OCI-LY3 (cell line): ENCODE measurements around the gene PPP2R5E.

Experiments
- H2AFZ ChIP-seq: fragments of 200-600, 300-600 bp; shearing (Covaris generic); 2 replicates; pipeline ENCODE4 v1.6.0; 2014; ENCODE audit warnings: antibody characterized with exemption, low read depth, low read length
- H3K27ac ChIP-seq: fragments of 200-600, 300-600 bp; sonication (generic); 2 replicates; pipeline ENCODE4 v1.5.1; 2014; ENCODE audit warnings: mild to moderate bottlenecking, low read length, moderate library complexity, mixed read lengths
- H3K27me3 ChIP-seq: fragments of 200-600, 300-600 bp; sonication (generic); 2 replicates; pipeline ENCODE4 v1.6.1; 2014; ENCODE audit warnings: low read depth, low read length, mixed read lengths
- H3K36me3 ChIP-seq: fragments of 200-600, 300-600 bp; sonication (generic); replicated peaks from 2 replicates; pipeline ENCODE3; 2014; ENCODE audit warnings: low read depth, low read length, mixed read lengths
- H3K4me1 ChIP-seq: fragments of 300-600, 200-600 bp; sonication (generic); 2 replicates; pipeline ENCODE4 v1.6.1; 2014; ENCODE audit warnings: low read length, mixed read lengths
- H3K4me2 ChIP-seq: fragments of 200-600, 300-600 bp; sonication (generic); 2 replicates; pipeline ENCODE4 v1.6.1; 2014; ENCODE audit warnings: low read length, mixed read lengths
- H3K4me3 ChIP-seq: fragments of 300-600, 200-600 bp; sonication (generic); 2 replicates; pipeline ENCODE4 v1.5.1; 2014; ENCODE audit warnings: antibody characterized with exemption, mild to moderate bottlenecking, low read length, moderate library complexity
- H3K79me2 ChIP-seq: fragments of 300-600, 200-600 bp; shearing (Covaris generic); 2 replicates; pipeline ENCODE4 v1.6.1; 2014; ENCODE audit warnings: mild to moderate bottlenecking, low read length, mixed read lengths
- H3K9ac ChIP-seq: fragments of 300-600, 200-600 bp; shearing (Covaris generic); 2 replicates; pipeline ENCODE4 v1.6.0; 2014; ENCODE audit warnings: mild to moderate bottlenecking, low read length, moderate library complexity
- H3K9me3 ChIP-seq: fragments of 200-600, 300-600 bp; shearing (Covaris generic); 2 replicates; pipeline ENCODE4 v1.6.1; 2014; ENCODE audit warnings: low read length, mixed read lengths; ENCODE audit not compliant: insufficient read depth
- H4K20me1 ChIP-seq: fragments of 200-600, 300-600 bp; sonication (generic); 2 replicates; pipeline ENCODE4 v1.6.1; 2016; ENCODE audit warnings: low read length, mixed read lengths; ENCODE audit not compliant: insufficient read depth
- CTCF ChIP-seq: fragments of 200-600, 300-600 bp; sonication (generic); IDR thresholded peaks from 2 replicates; pipeline ENCODE4 v1.5.1; 2014; ENCODE audit warnings: antibody characterized with exemption, low read length, low read depth
- EZH2phosphoT487 ChIP-seq: fragments of 200-600 bp; shearing (Covaris generic); IDR thresholded peaks from 2 replicates; pipeline ENCODE4 v1.6.1; 2018; ENCODE audit warnings: antibody characterized with exemption, mixed run types, low read depth

PPP2R5E gene

GRCh38 chr14:63468294-63468693, 74.9 kb downstream of the PPP2R5E start:
- no peak for TF ChIP-seq EZH2phosphoT487
- no peak for TF ChIP-seq CTCF
- no peak overlapping the region for H3K4me2 ChIP-seq
- peaks cover 64% of the 10 kb centered on the region for H4K20me1 ChIP-seq

GRCh38 chr14:63467440-63468072, 75.6 kb downstream of the PPP2R5E start:
- Histone ChIP-seq H3K36me3 (peaks cover 4% of the 10 kb centered on the region), H3K4me1 (peaks cover 34% of the 10 kb centered on the region), H2AFZ (no peak overlapping the region), H3K79me2 (peaks cover 71% of the 10 kb centered on the region), H3K4me2 (no peak overlapping the region), H4K20me1 (peaks cover 57% of the 10 kb centered on the region), H3K27ac (no peak overlapping the region), H3K9ac (no peak overlapping the region), H3K4me3 (no peak overlapping the region), H3K27me3 (no peaks in the 10 kb centered on the region), H3K9me3 (no peaks in the 10 kb centered on the region)
- TF ChIP-seq CTCF (no peak), EZH2phosphoT487 (no peak)

More at GRCh38 chr14:63468294-63468693, 74.9 kb downstream of the PPP2R5E start:
- H2AFZ ChIP-seq: no peak overlapping the region
- H3K9ac ChIP-seq: no peak overlapping the region
- H3K4me1 ChIP-seq: peaks cover 42% of the 10 kb centered on the region
- no peaks in the 10 kb centered on the region for H3K27me3 ChIP-seq
- H3K9me3 ChIP-seq: no peaks in the 10 kb centered on the region
- H3K4me3 ChIP-seq: no peak overlapping the region
- H3K27ac ChIP-seq: no peak overlapping the region
- H3K79me2 ChIP-seq: peaks cover 78% of the 10 kb centered on the region
- H3K36me3 ChIP-seq: peaks cover 5% of the 10 kb centered on the region

GRCh38 chr14:63465347-63465746, 77.8 kb downstream of the PPP2R5E start:
- peaks cover 13% of the 10 kb centered on the region for H3K4me1 ChIP-seq
- no peak overlapping the region for H3K9ac ChIP-seq
- H3K9me3 ChIP-seq: no peaks in the 10 kb centered on the region
- H3K4me3 ChIP-seq: no peak overlapping the region
- H3K27me3 ChIP-seq: no peaks in the 10 kb centered on the region
- no peak for TF ChIP-seq EZH2phosphoT487
- TF ChIP-seq CTCF: no peak
- H3K36me3 ChIP-seq: no peaks in the 10 kb centered on the region
- no peak overlapping the region for H2AFZ ChIP-seq
- peaks cover 44% of the 10 kb centered on the region for H4K20me1 ChIP-seq
- H3K79me2 ChIP-seq: peaks cover 59% of the 10 kb centered on the region
- no peak overlapping the region for H3K27ac ChIP-seq
- H3K4me2 ChIP-seq: no peak overlapping the region

GRCh38 chr14:63460680-63461369, 82.4 kb downstream of the PPP2R5E start:
- no peak overlapping the region for H3K4me2 ChIP-seq
- no peak overlapping the region for H3K27ac ChIP-seq
- H3K79me2 ChIP-seq: peaks cover 45% of the 10 kb centered on the region
- H3K9me3 ChIP-seq: no peaks in the 10 kb centered on the region
- H3K27me3 ChIP-seq: no peaks in the 10 kb centered on the region
- no peaks in the 10 kb centered on the region for H3K4me1 ChIP-seq
- peaks cover 25% of the 10 kb centered on the region for H4K20me1 ChIP-seq
- H3K4me3 ChIP-seq: no peak overlapping the region
- no peaks in the 10 kb centered on the region for H3K36me3 ChIP-seq
- TF ChIP-seq EZH2phosphoT487 (no peak), CTCF (no peak)
- no peak overlapping the region for H2AFZ ChIP-seq
- no peak overlapping the region for H3K9ac ChIP-seq
